HG02938 (cell line): ENCODE data around the gene NNT.
"Not testable (repeated sequence)": the region's sequence is repeated elsewhere in the genome, so short reads cannot be mapped to it uniquely, and the experiment has no call there.

Experiments
- ATAC-seq: cut with Tn5 transposase; IDR thresholded peaks from one replicate; pipeline ENCODE4 v1.9.1; 2021; ENCODE audit warnings: mild to moderate bottlenecking, moderate library complexity; ENCODE audit not compliant: unreplicated experiment

The NNT gene

GRCh38 chr5:43701227-43701626, 98.2 kb downstream of the NNT start:
- ATAC-seq, result no peak

- no peak for ATAC-seq
These were observed 99.3 kb downstream of the NNT start for GRCh38 chr5:43702293-43702692.

- no peak for ATAC-seq
These were observed 99.8 kb downstream of the NNT start for GRCh38 chr5:43702815-43703214.

- no peak for ATAC-seq
These were observed 101.3 kb downstream of the NNT start for GRCh38 chr5:43704243-43704642.

GRCh38 chr5:43706576-43706975, 103.6 kb downstream of the NNT start:
- ATAC-seq, result not testable (repeated sequence)

- no peak for ATAC-seq
These were observed 108.5 kb downstream of the NNT start for GRCh38 chr5:43711496-43711895.

- ATAC-seq, result no peak
These were observed 109.1 kb downstream of the NNT start for GRCh38 chr5:43712081-43712480.

- not testable (repeated sequence) for ATAC-seq
These were observed 116.8 kb downstream of the NNT start for GRCh38 chr5:43719783-43720182.

- ATAC-seq, result no peak
These were observed 125.6 kb downstream of the NNT start for GRCh38 chr5:43728581-43728980.

- ATAC-seq, result peak; percentile 59
These were observed 127.0 kb downstream of the NNT start for GRCh38 chr5:43729846-43730478.

GRCh38 chr5:43730832-43731342, 127.9 kb downstream of the NNT start:
- no peak for ATAC-seq

GRCh38 chr5:43731573-43731972, 128.6 kb downstream of the NNT start:
- ATAC-seq, result no peak

GRCh38 chr5:43745923-43746548, 143.1 kb downstream of the NNT start:
- not testable (repeated sequence) for ATAC-seq

GRCh38 chr5:43750809-43751208, 147.8 kb downstream of the NNT start:
- no peak for ATAC-seq

- ATAC-seq, result no peak
These were observed 150.1 kb downstream of the NNT start for GRCh38 chr5:43753069-43753468.
